ENCODE results near the gene CPEB1. TPM values are rescaled to one million over a fixed set of nuclear protein-coding genes. Genes with fewer than 3 reads are reported as not detected.

The CPEB1 gene
- total RNA-seq, 1 experiment from 2014 or later, result 1.0 TPM

DNA sequence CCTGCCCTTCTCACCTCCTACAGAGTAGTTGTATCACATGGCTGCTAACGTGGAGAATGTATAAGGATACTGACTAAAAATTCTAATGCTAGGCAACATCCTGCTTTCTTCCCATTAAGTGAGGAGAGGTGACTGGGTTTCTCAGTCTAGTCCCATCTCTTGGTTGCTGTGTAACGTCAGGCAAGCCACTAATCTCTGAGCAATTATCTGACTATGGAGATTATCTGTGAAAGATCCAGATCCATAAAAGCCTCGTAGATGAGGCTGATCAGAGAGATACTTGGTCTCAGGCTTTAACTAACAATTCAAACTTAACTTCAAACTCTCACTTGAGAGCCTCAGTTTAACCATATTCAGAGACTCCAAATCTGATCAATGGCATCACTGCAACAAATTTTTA is 102.2 kb downstream of the CPEB1 start:
- Mint-ChIP-seq H3K27ac (no peak overlapping the region), H3K9me3 (no peaks in the 10 kb centered on the region), H3K4me1 (peaks cover 21% of the 10 kb centered on the region in 2 experiments), H3K27me3 (ENCODE audit: low read depth) (peaks cover 8% of the 10 kb centered on the region), H3K4me3 (no peak overlapping the region; a peak in 1 of 5 replicates), H3K36me3 (ENCODE audit: insufficient read depth in 1 of 3, low read depth in 3 of 3) (peaks cover 0 to under 1% (median under 1%) of the 10 kb centered on the region in 3 experiments; a peak in 5 of 7 replicates)
- Histone ChIP-seq H3T11ph (ENCODE audit: low read length) (no peak overlapping the region), H3K79me2 (ENCODE audit: insufficient read depth, low read length) (no peaks in the 10 kb centered on the region; the same call in 1 of the 2 replicates), H2AFZ (ENCODE audit: low read length) (no peak overlapping the region), H3K4me2 (ENCODE audit: insufficient read depth, insufficient read length, low read length) (no peak overlapping the region), H3K4ac (ENCODE audit: low read depth, low read length) (no peak overlapping the region), H2AK5ac (ENCODE audit: insufficient read length, low read length) (no peak overlapping the region), H3K9ac (ENCODE audit: extremely low read depth, insufficient read length, low read length) (no peak overlapping the region), H3K23me2 (ENCODE audit: insufficient read length, low read depth, low read length, poor library complexity, severe bottlenecking) (no peaks in the 10 kb centered on the region), H4K91ac (ENCODE audit: insufficient read length, low read depth, low read length) (no peak overlapping the region), H3K9me3 (ENCODE audit: control insufficient read depth, low read depth, low read length) (no peaks in the 10 kb centered on the region), H2BK20ac (ENCODE audit: low read depth, low read length, poor library complexity, severe bottlenecking) (no peak overlapping the region), H4K20me1 (ENCODE audit: control insufficient read depth, insufficient read depth, insufficient read length) (no peaks in the 10 kb centered on the region), H3K18ac (ENCODE audit: insufficient read length, low read depth, low read length) (no peak overlapping the region), H3K56ac (ENCODE audit: insufficient read length, low read depth, low read length) (no peak overlapping the region), H2BK5ac (ENCODE audit: insufficient read length, low read length) (no peak overlapping the region), H3K27me3 (ENCODE audit: insufficient read depth, low read length) (no peaks in the 10 kb centered on the region), H2BK120ac (ENCODE audit: low read depth, low read length, poor library complexity, severe bottlenecking) (no peak overlapping the region), H3K27ac (ENCODE audit: insufficient read length, low read depth, low read length) (no peak overlapping the region), H3K4me1 (ENCODE audit: insufficient read depth, low read length) (peaks cover 4% of the 10 kb centered on the region; the same call in 1 of the 2 replicates), H4K5ac (ENCODE audit: insufficient read length, low read depth, low read length) (no peak overlapping the region), H4K8ac (replicated peaks; ENCODE audit: insufficient read length, low read depth, low read length) (no peak overlapping the region), H2BK12ac (ENCODE audit: insufficient read length, low read depth, low read length) (no peak overlapping the region), H2BK15ac (ENCODE audit: low read depth, low read length) (no peak overlapping the region), H3K79me1 (ENCODE audit: insufficient read depth, low read depth, low read length, poor library complexity, severe bottlenecking) (no peaks in the 10 kb centered on the region), H3K23ac (ENCODE audit: insufficient read length, low read depth, low read length) (no peak overlapping the region), H3K14ac (ENCODE audit: insufficient read depth, low read length) (no peak overlapping the region)
- DNase-seq, result no peak
- no peak for TF ChIP-seq CTCF (conservative IDR thresholded peaks at IDR 0.05)
- no CpG with 5 or more reads among the region's 3 CpGs for WGBS (ENCODE audit: extremely low coverage, insufficient read length, low lambda C conversion rate)

All from H9 (cell line).